WI38 (cell line): ENCODE data around the gene RND2.

Experiments used
- H3K4me3 ChIP-seq: 2 replicates; pipeline ENCODE4 v1.5.1; 2011; ENCODE audit warnings: low read depth, mild to moderate bottlenecking, control low read depth, low read length
- TF ChIP-seq, protein P1 (sequence below): IDR thresholded peaks from 2 replicates; pipeline ENCODE4 v1.5.1; 2012; ENCODE audit warnings: low read depth, mild to moderate bottlenecking, control low read depth, low read length

RND2 gene

DNA sequence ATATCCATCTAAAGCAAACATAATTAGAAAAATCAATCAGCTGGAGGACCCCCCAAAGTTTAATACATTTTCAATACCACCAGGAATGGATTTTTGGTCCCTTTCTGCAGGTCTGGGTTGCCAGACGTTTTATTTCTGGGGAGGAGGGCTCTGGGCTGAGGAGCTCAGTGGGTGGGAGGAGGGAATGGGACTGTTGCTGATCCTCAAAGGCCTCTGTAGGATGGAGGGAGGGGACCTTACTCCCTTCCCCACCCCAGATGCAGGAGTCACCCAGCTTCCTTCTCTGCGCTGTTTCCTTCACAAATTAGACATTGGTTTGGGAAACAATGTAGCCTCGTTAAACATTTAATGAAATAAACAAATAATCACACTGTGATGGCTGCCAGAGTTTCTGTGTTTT, 6.6 kb downstream of the RND2 start:
- TF ChIP-seq, protein P1, sequence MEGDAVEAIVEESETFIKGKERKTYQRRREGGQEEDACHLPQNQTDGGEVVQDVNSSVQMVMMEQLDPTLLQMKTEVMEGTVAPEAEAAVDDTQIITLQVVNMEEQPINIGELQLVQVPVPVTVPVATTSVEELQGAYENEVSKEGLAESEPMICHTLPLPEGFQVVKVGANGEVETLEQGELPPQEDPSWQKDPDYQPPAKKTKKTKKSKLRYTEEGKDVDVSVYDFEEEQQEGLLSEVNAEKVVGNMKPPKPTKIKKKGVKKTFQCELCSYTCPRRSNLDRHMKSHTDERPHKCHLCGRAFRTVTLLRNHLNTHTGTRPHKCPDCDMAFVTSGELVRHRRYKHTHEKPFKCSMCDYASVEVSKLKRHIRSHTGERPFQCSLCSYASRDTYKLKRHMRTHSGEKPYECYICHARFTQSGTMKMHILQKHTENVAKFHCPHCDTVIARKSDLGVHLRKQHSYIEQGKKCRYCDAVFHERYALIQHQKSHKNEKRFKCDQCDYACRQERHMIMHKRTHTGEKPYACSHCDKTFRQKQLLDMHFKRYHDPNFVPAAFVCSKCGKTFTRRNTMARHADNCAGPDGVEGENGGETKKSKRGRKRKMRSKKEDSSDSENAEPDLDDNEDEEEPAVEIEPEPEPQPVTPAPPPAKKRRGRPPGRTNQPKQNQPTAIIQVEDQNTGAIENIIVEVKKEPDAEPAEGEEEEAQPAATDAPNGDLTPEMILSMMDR, result no peak
- H3K4me3 ChIP-seq, result no peak overlapping the region

DNA sequence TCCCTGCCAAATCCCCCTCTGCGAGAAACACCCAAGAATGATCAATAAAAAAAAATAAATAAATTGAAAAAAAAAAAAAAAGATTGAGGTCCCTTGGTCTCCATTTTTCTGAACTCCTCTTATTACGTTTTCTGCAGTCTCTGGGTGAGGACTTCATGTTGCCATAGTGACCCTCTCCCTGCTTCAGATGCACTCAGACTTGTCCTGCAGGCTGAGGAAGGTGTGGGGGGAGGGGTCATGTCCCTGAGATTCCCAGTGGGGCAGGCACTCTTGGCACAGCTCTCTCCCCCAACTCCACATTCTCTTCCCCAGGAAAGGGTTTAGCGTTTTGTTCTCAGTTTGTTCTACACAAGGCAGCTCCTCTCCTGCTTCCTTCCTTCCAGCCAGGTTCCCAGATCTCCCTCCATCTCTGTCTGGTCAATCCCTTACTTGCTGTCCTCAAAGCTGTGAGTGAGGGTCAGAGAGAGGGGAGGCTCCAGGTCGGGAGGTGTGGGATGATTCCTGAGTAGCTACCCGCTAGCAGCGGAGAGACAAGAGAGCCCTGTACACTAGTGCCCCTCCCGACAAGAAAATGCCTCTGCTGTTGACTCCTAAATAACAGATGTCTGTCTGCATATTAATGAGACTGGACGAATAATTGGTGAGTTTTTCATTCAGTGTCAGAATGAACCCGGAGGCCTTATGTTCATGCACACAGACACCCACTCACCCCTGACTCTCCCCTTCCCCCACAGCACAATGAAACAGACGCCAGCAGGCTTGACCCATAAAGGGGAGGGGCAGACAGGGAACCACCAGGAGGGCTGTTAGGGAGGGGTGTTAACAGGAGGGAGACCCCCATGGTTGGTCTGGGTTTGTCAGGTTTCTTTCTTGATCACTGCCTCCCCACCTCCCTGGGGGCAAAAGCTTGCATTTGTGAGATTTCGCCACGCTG, 9.2 kb downstream of the RND2 start:
- TF ChIP-seq, protein P1, result no peak
- H3K4me3 ChIP-seq, result no peak overlapping the region

DNA sequence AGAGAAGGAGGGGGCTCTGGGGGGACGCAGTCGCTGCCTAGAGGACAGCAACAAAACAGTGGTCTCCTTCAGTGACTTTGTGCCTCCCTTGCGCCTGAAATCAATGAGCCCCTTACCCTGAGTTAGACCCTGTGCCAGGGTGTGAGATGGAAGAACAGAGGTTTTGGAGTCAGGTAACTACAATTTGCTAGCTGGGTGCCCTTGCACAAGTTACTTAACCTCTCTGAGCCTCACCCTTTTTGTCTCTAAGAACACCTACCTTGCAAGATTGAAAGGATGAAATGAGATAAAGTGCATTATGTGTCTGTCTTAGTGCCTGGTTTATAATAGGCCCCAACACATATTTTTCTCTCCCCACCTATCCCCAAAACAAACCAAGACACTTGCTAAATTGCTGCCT, 9.9 kb downstream of the RND2 start:
- TF ChIP-seq, protein P1, result no peak
- no peak overlapping the region for H3K4me3 ChIP-seq

DNA sequence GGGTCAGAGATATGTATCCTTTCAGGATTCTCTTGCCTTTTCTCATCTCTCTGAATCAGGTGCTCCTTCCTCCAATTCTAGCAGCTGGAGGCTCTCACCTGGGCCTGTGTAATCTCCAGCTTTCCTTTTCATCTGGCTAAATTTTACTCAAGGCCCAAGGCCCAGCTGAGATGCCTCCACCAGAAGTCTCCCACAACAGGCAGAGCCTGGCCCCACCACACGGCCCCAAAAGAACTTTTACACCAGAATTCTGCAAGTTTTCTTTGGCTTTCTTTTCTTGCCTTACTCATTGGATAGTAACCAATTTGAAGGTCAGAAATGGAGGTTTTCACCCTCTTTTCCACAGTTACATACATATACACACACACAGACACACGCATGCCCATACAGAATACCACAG, 14.6 kb downstream of the RND2 start:
- no peak overlapping the region for H3K4me3 ChIP-seq
- TF ChIP-seq, protein P1, result no peak

DNA sequence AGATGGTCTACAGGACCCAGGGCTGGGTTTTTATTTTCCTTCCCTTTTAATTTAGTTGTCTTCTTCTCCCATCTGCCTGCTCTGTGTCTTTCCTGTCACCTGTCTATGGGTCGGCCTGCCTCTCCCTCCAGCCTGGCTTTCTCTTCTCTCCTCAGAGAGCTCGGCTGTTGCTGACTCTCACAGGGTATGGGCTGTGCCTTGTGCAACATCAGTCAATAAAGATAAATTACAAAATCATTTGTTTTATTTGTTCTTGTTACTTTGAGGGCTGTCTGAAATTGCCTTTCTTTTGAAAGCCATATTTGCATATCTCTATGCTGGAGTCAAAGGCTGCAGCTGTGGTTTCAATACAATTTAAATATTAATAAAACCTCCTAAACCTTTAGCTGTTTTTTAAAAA, 15.6 kb downstream of the RND2 start:
- no peak overlapping the region for H3K4me3 ChIP-seq
- TF ChIP-seq, protein P1, result no peak

DNA sequence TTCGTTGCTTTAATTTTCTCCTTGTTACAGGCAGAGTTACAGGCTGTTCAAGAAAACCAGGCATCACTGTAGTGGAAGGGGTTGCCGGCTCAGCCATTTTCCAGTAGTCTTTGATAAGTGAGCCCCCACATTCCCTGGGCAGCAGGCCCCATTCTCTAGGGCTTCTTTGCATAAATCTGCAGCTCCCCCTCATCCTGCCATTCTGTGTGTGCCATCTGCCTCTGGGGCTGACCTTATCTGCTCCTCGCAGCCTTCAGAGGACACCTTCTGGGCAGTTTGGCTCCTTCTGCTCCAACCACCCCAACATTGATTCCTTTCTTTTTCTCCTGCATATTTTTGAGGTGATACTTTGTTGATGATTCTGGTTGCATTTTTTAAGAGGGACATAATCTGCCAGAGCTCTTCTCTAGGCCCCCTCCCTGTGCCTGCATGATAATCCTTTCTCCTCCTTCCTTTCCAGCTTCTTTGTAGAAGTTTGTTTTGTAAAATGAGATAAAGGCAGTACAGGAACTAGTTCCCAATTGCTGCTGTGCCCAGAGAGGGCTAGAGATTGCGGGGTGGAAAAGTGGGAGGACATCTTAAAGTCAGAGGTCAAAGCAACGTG, 17.1 kb downstream of the RND2 start:
- no peak overlapping the region for H3K4me3 ChIP-seq
- TF ChIP-seq, protein P1, result no peak

DNA sequence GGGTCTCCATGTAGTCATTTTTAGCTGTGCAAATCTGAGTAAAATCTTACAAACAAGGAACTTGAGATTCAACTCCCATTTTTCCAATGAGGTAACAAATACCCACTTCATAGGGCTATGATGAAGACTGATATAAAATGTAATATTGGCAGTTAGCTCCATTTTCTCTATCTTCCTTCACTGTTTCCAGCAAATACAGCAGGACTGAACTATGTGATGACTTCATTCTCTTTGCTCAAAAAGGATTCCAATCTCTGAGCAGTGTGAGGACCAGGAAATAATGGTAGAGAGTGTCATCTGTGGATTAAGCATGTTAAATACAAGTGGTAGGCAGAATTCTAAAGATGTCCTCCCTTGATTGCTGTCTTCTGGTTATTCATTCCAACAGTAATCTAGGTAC, 18.3 kb downstream of the RND2 start:
- TF ChIP-seq, protein P1, result no peak
- H3K4me3 ChIP-seq, result no peak overlapping the region
